ENCODE data around the gene SAMM50.

Gene SAMM50

DNA sequence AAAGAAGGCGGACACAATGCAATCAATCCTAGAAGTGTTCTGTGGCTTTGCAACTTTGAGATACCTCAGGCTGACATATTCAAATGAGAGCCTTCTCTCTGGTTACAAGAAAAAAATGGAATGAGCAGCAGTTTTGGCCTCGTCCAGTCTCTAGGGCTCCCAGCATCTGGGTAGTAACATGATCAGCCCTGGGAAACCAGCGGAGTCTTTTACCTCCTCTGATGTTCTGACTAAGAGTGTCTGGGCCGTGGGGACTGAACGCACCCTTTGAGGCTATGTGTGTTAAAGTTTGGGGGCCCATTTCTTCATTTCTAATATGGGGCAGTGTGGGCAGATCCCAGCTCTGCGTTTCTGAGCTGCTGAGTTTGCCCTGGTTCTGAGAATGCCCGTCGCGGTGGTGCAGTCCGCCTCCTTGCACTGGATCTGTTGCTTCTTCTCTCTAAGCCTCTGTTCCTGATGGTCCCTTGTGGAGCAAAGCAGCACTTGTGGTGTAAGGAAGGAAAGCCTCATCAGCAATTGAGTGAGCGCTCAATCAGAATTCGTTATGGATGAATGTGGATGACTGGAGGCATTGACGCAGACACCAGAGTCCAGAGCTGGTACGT is 77.0 kb downstream of the SAMM50 start:
- DNase-seq, result no peak

DNA sequence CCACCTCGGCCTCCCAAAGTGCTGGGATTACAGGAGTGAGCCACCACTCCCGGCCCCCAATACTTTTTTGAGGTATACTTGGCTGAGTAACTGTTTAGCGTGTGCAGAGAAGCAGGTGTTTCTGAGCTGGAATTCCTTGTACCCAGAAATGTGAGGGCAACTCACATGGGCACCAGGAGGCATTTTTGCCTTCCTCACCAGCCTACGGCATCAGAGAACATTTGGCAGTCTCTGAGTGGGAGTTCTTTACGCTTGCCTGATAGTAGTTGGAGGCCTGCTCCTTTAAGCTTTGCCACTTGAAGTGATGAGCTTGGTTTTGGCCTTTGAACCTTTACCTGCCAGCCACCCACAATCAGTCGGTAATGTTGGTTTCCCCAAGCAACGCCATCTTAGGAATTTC is 78.0 kb downstream of the SAMM50 start:
- DNase-seq, result no peak

DNA sequence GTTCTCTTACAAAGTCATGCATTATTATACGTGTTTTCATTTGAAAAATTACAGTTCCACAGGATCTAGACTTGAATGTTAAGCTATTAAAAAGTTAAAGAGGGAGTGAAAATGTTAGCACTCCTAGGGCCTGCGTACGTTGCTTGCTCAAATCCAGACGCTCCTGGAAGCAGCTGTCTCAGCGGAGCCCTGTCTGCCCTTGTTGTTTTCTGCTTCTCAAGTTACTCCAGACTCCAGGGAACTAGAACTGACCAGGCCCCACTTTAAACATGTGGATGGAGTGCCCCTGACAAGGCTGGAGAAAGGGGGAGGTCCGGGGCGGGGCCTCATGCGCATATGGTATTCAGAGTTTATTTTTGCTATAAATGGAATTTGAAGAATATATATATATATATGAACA is 78.5 kb downstream of the SAMM50 start:
- no peak for DNase-seq

DNA sequence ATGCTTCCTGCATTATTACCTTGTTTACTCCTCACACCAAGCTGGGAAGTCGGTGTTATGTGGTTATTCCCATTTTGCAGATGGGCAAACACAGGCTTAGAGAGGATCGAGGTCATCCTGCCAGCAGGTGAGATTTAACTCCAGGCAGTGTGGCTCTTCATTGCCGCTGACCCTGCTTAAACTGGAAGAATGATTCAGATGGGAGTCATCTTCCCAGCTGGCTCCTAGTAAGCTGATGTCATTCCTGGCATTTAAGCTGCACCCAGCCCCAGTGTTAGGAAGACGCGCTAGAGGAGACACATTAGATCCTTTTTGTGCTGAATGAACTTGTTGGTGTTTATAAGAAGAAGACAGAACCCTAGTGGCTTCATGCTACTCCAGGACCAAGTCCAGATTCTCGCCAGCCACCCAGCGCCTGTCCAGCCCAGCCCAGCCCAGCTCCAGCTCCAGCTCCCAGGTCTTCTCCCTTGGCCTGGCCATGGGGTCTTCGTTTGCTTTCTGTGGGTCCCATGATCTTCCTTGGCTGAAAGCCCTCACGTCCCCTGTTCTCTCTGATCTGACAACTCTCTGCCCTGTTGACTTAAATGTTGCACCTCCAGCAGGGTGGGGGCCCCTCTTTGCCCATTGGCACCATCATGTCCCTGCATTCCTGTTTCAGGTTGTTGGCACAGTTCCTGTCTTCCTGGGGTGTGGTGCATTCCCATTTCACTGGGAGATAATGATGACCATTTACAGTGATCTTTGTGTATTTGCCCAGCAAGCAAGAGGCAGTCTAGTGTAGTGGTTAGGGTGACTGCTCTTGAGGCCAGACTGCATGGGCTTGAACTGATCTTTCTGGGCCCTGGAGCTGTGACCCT is 82.5 kb downstream of the SAMM50 start:
- DNase-seq, result no peak

DNA sequence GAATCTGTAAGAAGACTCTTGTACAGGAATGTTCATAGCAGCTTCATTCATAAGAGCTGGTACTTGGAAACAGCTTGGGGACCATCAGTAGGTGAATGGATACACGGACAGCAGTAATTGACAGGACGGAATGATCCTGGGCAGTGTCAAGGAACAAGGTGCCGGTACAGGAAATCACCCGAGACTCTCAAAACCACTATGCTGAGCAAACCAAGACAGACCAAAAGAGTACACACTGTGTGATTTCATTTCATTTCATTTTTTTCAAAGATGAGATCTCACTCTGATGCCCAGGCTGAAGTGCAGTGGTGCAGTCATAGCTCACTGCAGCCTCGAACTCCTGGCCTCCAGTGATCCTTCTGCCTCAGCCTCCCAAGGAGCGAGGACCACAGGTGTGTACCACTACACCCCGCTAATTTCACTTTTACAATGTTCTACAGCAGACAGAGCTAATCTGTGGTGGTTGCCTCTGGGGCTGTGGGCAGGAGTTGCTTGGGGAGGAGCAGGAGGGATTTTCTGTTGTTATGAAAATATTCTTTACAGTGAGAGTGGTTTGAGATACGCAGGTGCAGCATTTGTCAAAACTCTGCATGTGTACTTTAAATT is 84.4 kb downstream of the SAMM50 start:
- DNase-seq, result no peak

DNA sequence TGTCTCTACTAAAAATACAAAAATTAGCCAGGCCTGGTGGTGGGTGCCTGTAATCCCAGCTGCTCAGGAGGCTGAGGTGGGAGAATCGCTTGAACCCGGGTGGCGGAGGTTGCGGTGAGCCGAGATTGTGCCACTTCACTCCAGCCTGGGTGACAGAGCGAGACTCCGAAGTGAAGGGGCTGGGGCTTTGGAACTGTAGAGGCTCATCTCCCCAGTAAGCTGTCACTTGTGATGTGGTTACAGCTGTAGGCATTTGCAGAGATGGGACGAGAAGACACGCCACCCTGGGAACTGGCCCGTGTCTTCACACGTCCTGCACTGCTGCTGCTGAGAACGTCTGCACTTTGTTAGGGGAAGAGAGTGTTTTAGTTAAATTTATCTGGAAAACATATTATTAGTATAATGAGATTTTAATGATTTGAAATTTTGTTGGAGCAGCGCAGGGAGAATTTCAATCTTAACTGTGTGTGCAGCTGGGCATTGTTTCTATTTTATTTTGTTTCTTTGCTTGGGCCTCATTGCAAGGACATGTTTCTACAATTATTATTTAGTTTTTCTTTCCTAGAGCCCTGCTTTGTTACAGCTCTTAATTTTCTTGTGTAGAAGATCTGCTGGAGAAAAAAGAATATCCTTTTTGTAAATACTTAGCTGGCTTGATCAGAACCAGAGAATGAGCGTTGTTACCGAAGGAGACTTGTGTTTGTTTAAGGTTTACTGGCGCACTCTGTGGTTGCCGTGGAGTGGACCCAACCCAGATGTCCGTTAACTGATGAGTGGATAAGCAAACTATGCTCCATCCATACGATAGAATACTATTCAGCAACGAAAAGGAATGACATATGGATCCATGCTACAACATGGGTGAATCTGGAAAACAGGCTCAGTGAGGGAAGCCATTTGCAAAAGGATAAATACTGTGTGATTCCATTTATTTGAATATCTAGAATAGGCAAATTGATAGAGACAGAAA is 87.3 kb downstream of the SAMM50 start:
- no peak for DNase-seq

DNA sequence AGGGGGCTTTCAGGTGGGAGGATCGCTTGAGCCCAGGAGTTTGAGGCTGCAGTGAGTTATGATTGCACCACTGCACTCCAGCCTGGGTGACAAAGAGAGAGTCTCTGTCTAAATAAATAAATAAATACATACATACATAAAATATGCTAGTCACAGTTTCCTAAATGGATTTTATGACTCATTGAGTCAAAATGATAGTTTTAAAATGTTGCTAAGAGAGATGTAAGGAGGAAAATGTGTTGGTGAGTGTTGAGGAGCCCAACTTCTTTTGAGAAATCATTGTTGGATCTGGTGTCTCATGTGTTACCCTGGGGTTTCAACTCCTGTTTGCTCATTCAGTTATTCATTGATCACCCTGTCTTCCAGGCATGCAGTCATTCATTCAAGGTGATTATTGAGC is 89.9 kb downstream of the SAMM50 start:
- no peak for DNase-seq
